Uterus (tissue), 2 donors: ENCODE data around the gene MIA3.

Source experiments
- CTCF ChIP-seq, 4 experiments: fragments of 200-600 bp in 2 of 4; fragments of 450-650 bp in 2 of 4; sonication (generic) in 2 of 4; IDR thresholded peaks; one replicate each; pipeline ENCODE4 v1.5.1; 2016 to 2019; ENCODE audit warnings: antibody characterized with exemption in 4 of 4, mild to moderate bottlenecking in 2 of 4, moderate library complexity in 1 of 4
- POLR2A ChIP-seq, 2 donors: fragments of 450-650 bp; IDR thresholded peaks; one replicate each; pipeline ENCODE4 v1.6.1; 2016; ENCODE audit warnings: antibody characterized with exemption in 2 of 2, mild to moderate bottlenecking in 1 of 2, moderate library complexity in 1 of 2

GRCh38 chr1:222586842-222587241, 31.1 kb upstream of the MIA3 start:
- TF ChIP-seq CTCF (IDR thresholded peaks at IDR 0.05) (no peak), POLR2A (IDR thresholded peaks at IDR 0.05) (no peak)
